C4-2B (cell line): ENCODE data around the gene ATP2A3.
"Not testable (repeated sequence)": the region's sequence is repeated elsewhere in the genome, so short reads cannot be mapped to it uniquely, and the experiment has no call there.

ENCODE experiments used
- CTCF ChIP-seq: fragments of 450-650 bp; conservative IDR thresholded peaks from 2 replicates; pipeline ENCODE4 v1.5.1; 2017; ENCODE audit warnings: mild to moderate bottlenecking
- ZFX ChIP-seq: fragments of 450-650 bp; IDR thresholded peaks from 2 replicates; pipeline ENCODE4 v1.6.1; 2017

- TF ChIP-seq CTCF, ZFX: not testable (repeated sequence)
These were observed 15.7 kb downstream of the ATP2A3 start for GRCh38 chr17:3948551-3948950.
